Upper lobe of right lung (tissue), 1 donor: ENCODE measurements around the gene GLS. TPM values are rescaled to one million over a fixed set of nuclear protein-coding genes. Genes with fewer than 3 reads are reported as not detected.

Experiments used
- ATAC-seq: fragments of 200-7000 bp; cut with Tn5 transposase; one replicate; pipeline ENCODE4 v1.9.1; 2020; ENCODE audit warnings: mild to moderate bottlenecking, moderate library complexity
- DNase-seq: peaks from one replicate; pipeline ENCODE4 v3.0.0-alpha.2; 2020
- H3K27ac ChIP-seq: fragments of 200-600 bp; one replicate; pipeline ENCODE4 v1.8.0; 2022
- H3K27me3 ChIP-seq: fragments of 200-600 bp; one replicate; pipeline ENCODE4 v1.8.0; 2022; ENCODE audit warnings: mild to moderate bottlenecking
- H3K36me3 ChIP-seq: fragments of 200-600 bp; one replicate; pipeline ENCODE4 v1.8.0; 2022
- H3K4me1 ChIP-seq: fragments of 200-600 bp; one replicate; pipeline ENCODE4 v1.8.0; 2022
- H3K4me3 ChIP-seq: fragments of 200-600 bp; one replicate; pipeline ENCODE4 v1.8.0; 2022; ENCODE audit warnings: mild to moderate bottlenecking
- H3K9me3 ChIP-seq: fragments of 200-600 bp; one replicate; pipeline ENCODE4 v1.8.0; 2022
- intact Hi-C: fragments of 100-400 bp; cut with DNase I; formaldehyde crosslinking; loops from one replicate; pipeline ENCODE4 v1.11.0; 2022
- total RNA-seq: library from RNA; stranded (reverse); fragmentation: NEBNext Ultra II Directional; extraction: Animal tissue kit (Norgen Biotek cat#: 25700); gene quantifications from one replicate; pipeline ENCODE4 v1.2.1, GENCODE V29; 2021
- TF ChIP-seq, protein P1 (sequence below): fragments of 200-600 bp; IDR thresholded peaks from one replicate; pipeline ENCODE4 v1.8.0; 2022; ENCODE audit warnings: antibody characterized with exemption
- donor health status: DM: no; HTN: yes; CAD: no; lungs with severe emphysema.

The GLS gene
- total RNA-seq, 1 donor from 2014 or later = 209 TPM

DNA sequence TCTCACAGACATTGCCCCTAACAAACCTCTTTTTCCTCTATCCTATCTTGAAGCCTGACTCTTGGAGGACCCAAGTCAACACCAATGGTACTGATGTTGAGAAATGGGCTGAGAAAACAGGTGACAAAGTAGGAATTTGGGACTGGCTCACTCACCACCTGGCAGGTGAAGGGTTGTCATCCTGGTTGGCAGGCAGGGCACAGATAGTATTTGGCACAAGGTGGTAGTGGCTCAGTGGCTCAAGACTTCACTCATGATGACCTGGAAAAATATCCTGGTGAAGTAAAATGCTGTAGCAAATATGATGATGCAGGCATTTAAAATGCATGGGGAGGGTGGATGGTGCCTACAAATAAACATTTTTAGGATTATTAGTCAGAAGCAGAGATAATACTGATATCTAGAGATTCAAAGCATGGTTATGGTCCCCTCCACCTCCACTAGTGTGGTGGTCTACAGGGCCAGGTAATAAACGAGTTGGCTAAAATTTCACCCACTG lies 38.0 kb upstream of the GLS start:
- ATAC-seq (no peak), DNase-seq (no peak)
- no peaks in the 10 kb centered on the region for H3K27me3 ChIP-seq
- intact Hi-C loops = no loop called here
- H3K9me3 ChIP-seq = no peaks in the 10 kb centered on the region
- peaks cover 4% of the 10 kb centered on the region for H3K4me1 ChIP-seq
- TF ChIP-seq, protein P1, sequence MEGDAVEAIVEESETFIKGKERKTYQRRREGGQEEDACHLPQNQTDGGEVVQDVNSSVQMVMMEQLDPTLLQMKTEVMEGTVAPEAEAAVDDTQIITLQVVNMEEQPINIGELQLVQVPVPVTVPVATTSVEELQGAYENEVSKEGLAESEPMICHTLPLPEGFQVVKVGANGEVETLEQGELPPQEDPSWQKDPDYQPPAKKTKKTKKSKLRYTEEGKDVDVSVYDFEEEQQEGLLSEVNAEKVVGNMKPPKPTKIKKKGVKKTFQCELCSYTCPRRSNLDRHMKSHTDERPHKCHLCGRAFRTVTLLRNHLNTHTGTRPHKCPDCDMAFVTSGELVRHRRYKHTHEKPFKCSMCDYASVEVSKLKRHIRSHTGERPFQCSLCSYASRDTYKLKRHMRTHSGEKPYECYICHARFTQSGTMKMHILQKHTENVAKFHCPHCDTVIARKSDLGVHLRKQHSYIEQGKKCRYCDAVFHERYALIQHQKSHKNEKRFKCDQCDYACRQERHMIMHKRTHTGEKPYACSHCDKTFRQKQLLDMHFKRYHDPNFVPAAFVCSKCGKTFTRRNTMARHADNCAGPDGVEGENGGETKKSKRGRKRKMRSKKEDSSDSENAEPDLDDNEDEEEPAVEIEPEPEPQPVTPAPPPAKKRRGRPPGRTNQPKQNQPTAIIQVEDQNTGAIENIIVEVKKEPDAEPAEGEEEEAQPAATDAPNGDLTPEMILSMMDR = no peak
- H3K4me3 ChIP-seq = no peak overlapping the region
- H3K27ac ChIP-seq = no peak overlapping the region
- H3K36me3 ChIP-seq = no peaks in the 10 kb centered on the region

DNA sequence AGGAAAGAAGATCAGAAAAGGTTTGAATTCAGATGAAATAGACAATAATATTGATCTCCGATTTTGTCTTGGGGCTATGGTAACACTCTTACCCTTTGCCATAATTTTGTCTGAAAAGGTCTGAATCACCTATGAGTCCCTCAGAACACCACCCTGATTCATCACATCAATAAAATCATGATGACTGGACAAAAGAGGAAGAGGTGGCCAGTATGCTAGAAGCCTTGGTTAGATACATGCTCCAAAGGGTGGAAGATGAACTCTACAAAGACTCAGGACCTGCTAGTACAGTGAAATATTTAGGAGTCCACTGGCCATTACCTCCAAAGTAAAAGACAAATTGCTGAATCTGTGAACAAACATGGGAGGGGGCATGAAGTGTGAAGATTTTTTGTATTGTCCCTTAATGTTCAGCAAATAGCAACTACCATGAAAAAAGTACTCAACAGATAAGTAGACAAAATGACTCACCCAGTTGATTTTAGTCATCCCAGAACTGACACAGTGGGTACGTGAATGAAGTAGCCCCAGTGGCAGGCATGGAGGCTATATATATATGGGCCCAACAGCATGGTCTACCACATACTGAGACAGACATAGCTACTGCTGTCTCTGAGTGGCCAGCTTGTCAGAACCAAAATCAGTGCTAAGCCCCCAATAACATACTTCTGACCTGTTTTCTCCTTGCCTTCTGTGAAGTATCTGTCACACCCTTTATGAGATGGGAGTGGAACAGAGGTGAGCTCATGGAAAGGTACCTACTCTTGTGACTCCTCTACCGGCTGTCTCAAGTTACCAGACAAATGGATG lies 36.5 kb upstream of the GLS start:
- intact Hi-C loops = no loop called here
- Histone ChIP-seq H3K4me3 (no peak overlapping the region), H3K27me3 (no peaks in the 10 kb centered on the region), H3K9me3 (no peaks in the 10 kb centered on the region), H3K4me1 (peaks cover 4% of the 10 kb centered on the region), H3K27ac (no peak overlapping the region), H3K36me3 (no peaks in the 10 kb centered on the region)
- TF ChIP-seq, protein P1 = no peak
- ATAC-seq (no peak), DNase-seq (no peak)

DNA sequence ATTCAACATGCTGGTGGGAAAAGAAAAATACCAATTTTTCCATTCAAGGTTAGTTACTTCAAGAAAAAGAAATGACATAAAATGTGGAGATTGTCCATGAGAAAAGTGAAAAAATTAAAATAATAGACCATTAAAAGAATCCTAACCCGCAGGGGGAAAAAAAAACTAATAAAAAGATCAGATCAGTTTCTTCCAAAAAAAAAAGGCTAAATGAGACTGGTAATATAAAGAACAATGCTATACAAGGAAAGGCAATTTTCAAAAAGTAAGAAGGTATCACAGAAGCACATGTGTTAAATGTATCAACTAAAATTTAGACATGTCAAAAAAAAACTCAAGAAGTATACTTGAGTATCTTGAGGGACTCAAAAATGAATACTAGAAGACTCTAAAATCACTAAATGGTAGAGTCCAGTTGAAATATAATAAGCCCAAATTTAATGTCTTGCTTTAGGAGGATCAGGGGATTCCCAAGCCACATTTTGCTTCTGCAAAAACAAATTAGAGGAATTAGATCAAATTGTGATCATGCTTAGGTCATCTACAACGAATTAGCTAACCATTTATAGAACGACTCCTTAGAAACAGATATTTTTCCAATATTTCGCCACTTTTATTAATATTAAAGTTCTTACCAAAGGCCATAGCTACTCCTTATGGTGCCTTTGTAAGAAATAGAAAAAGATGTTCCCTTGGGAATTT lies 35.8 kb upstream of the GLS start:
- H3K9me3 ChIP-seq = no peaks in the 10 kb centered on the region
- DNase-seq (no peak), ATAC-seq (no peak)
- no peaks in the 10 kb centered on the region for H3K27me3 ChIP-seq
- H3K4me1 ChIP-seq = peaks cover 4% of the 10 kb centered on the region
- H3K4me3 ChIP-seq = no peak overlapping the region
- intact Hi-C loops = no loop called here
- H3K27ac ChIP-seq = no peak overlapping the region
- H3K36me3 ChIP-seq = no peaks in the 10 kb centered on the region
- TF ChIP-seq, protein P1 = no peak

DNA sequence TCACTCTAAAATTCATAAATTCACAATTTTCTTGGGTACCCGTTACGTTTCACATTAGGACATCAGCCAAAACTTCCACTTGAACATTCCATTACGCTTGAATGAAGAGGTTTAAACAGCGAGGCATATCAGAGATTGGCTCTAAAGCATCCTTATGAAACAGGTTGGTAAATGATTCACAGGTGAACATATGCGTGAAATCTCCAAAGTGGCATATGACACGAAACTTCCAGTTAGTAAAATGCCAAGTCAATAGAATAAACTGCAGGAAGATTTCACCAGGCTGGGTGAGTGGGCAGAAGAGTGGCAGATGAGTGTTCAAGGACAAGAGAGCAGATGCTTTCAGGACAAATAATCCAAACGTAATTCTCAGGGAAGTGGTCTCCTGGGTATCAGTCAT lies 33.9 kb upstream of the GLS start:
- no peak for DNase-seq
- peaks cover 4% of the 10 kb centered on the region for H3K4me1 ChIP-seq
- TF ChIP-seq, protein P1 = no peak
- intact Hi-C loops = no loop called here
- H3K9me3 ChIP-seq = no peaks in the 10 kb centered on the region
- H3K27me3 ChIP-seq = no peaks in the 10 kb centered on the region
- H3K36me3 ChIP-seq = no peaks in the 10 kb centered on the region
- no peak overlapping the region for H3K4me3 ChIP-seq
- ATAC-seq = peak; percentile 80
- H3K27ac ChIP-seq = no peak overlapping the region

DNA sequence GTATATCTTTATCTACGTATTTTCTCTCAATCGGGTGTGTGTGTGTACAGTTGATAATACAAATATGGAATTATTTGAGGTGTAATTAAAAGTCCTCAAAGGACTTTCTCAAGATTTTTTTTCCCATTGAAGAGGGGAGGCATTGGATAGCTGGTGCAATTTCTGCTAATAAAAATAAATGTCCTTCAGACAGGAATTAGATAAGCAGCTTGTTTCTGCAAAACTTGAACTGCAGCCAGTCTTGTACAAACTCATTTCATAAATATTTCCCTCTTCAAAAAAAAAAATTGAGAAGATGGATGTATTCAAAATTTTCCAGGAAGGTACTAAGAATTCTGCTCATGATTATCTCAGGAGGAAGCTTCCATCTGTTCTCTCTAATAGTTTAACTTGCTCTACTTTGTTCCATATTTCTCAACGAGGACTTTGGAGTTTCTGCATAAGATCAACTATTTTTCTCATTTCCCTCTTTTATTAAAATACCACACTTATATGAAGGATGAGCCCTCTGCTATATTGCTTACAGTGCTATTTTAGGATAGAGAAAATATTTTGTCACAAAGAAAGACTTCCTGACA lies 33.0 kb upstream of the GLS start:
- H3K4me1 ChIP-seq = peaks cover 4% of the 10 kb centered on the region
- H3K27ac ChIP-seq = no peak overlapping the region
- H3K9me3 ChIP-seq = no peaks in the 10 kb centered on the region
- H3K27me3 ChIP-seq = no peaks in the 10 kb centered on the region
- ATAC-seq (peak; percentile 27), DNase-seq (no peak)
- intact Hi-C loops = no loop called here
- no peak overlapping the region for H3K4me3 ChIP-seq
- TF ChIP-seq, protein P1 = no peak
- H3K36me3 ChIP-seq = no peaks in the 10 kb centered on the region
